Effector CD8-positive, alpha-beta T cell (primary cell): Measurements from ENCODE around the gene EML4.
"Not testable (repeated sequence)": the region's sequence is repeated elsewhere in the genome, so short reads cannot be mapped to it uniquely, and the experiment has no call there.

Source experiments
- DNase-seq: peaks from one replicate; lab custom pipeline; 2025; lab: John Stamatoyannopoulos, UW

The EML4 gene

GRCh38 chr2:42261518-42262195 lies 92.5 kb downstream of the EML4 start:
- DNase-seq: no peak

- DNase-seq: no peak
Measured at GRCh38 chr2:42266236-42266635, 97.1 kb downstream of the EML4 start.

- no peak for DNase-seq
Measured at GRCh38 chr2:42267530-42267929, 98.4 kb downstream of the EML4 start.

- no peak for DNase-seq
Measured at GRCh38 chr2:42268528-42269151, 99.5 kb downstream of the EML4 start.

GRCh38 chr2:42270757-42271156 lies 101.6 kb downstream of the EML4 start:
- DNase-seq: no peak

- not testable (repeated sequence) for DNase-seq
Measured at GRCh38 chr2:42271246-42271645, 102.1 kb downstream of the EML4 start.

GRCh38 chr2:42274863-42275262 lies 105.7 kb downstream of the EML4 start:
- DNase-seq: no peak

GRCh38 chr2:42281416-42282081 lies 112.4 kb downstream of the EML4 start:
- no peak for DNase-seq

- no peak for DNase-seq
Measured at GRCh38 chr2:42284019-42284418, 114.9 kb downstream of the EML4 start.

GRCh38 chr2:42286268-42286946 lies 117.3 kb downstream of the EML4 start:
- DNase-seq: no peak

- no peak for DNase-seq
Measured at GRCh38 chr2:42288811-42289210, 119.7 kb downstream of the EML4 start.

GRCh38 chr2:42289222-42289621 lies 120.1 kb downstream of the EML4 start:
- DNase-seq: no peak

GRCh38 chr2:42290005-42290404 lies 120.9 kb downstream of the EML4 start:
- no peak for DNase-seq

- no peak for DNase-seq
Measured at GRCh38 chr2:42293019-42293418, 123.9 kb downstream of the EML4 start.

GRCh38 chr2:42296226-42296625 lies 127.1 kb downstream of the EML4 start:
- no peak for DNase-seq

- no peak for DNase-seq
Measured at GRCh38 chr2:42297322-42297936, 128.3 kb downstream of the EML4 start.

GRCh38 chr2:42298132-42298531 lies 129.0 kb downstream of the EML4 start:
- DNase-seq: no peak

GRCh38 chr2:42298996-42299754 lies 130.0 kb downstream of the EML4 start:
- DNase-seq: no peak

GRCh38 chr2:42300527-42300926 lies 131.4 kb downstream of the EML4 start:
- no peak for DNase-seq

- no peak for DNase-seq
Measured at GRCh38 chr2:42303252-42303651, 134.1 kb downstream of the EML4 start.

GRCh38 chr2:42304059-42304713 lies 135.0 kb downstream of the EML4 start:
- no peak for DNase-seq
